Measurements from ENCODE around the gene DMC1. TPM values are rescaled to one million over a fixed set of nuclear protein-coding genes. Genes with fewer than 3 reads are reported as not detected.

DMC1 gene
- polyA plus RNA-seq, 1 of the 3 experiments (the other 2 are of a cell fraction) = not detected

DNA sequence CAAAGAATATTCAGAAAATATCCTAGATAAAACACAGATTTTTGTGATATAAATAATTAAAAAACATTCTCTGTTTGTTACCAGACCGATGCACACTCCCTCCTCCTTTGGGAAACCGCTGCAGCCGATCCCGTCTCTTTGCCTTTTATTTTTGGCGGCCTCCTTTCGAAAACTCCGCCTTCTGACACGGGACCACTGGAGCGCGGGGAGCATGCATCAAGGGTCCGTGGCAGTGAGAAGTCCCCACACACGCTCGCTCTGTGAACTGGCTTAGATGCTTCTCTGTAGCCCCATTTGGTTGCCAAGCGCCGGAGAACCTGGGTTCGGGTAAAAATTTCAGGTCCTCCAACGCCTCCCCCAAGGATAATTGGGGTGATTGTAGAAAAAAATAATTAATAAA lies 80.8 kb downstream of the DMC1 start:
- no peak overlapping the region for H3K4me3 ChIP-seq (ENCODE audit: low read depth in 2 of 2, low read length in 1 of 2)
- no peaks in the 10 kb centered on the region for H3K9me2 ChIP-seq
- peaks cover 6% of the 10 kb centered on the region for H3F3A ChIP-seq (replicated peaks; ENCODE audit: insufficient read depth)
- H3K36me3 ChIP-seq (replicated peaks in 1 of 2; ENCODE audit: control insufficient read depth in 1 of 2, insufficient read depth in 2 of 2, low read length in 1 of 2) = peaks cover 65 to 81% of the 10 kb centered on the region in 2 experiments
- CTCF ChIA-PET = no interaction called here
- WGBS (ENCODE audit: low lambda C conversion rate) = 96% methylated on average over 17 of the region's 17 CpGs
- TF ChIP-seq JUND (IDR thresholded peaks at IDR 0.05) (no peak), RXRA (IDR thresholded peaks at IDR 0.05; ENCODE audit: borderline replicate concordance, low read depth) (no peak), IRF3 (IDR thresholded peaks at IDR 0.05; ENCODE audit: low read depth, low read length) (no peak), ELF1 (IDR thresholded peaks at IDR 0.05) (no peak), GABPA (IDR thresholded peaks at IDR 0.05; ENCODE audit: low read depth) (no peak), FOSL2 (IDR thresholded peaks at IDR 0.05; ENCODE audit: borderline replicate concordance, low read depth) (no peak), USF1 (IDR thresholded peaks at IDR 0.05; ENCODE audit: borderline replicate concordance, low read depth) (no peak), REST (IDR thresholded peaks at IDR 0.05; ENCODE audit: low read depth, low read length) (no peak), RFX5 (IDR thresholded peaks at IDR 0.05; ENCODE audit: low read length) (no peak), MXI1 (IDR thresholded peaks at IDR 0.05; ENCODE audit: low read depth, low read length) (no peak), RAD21 (IDR thresholded peaks at IDR 0.05; ENCODE audit: low read length) (no peak)
- TF ChIP-seq, protein P1, sequence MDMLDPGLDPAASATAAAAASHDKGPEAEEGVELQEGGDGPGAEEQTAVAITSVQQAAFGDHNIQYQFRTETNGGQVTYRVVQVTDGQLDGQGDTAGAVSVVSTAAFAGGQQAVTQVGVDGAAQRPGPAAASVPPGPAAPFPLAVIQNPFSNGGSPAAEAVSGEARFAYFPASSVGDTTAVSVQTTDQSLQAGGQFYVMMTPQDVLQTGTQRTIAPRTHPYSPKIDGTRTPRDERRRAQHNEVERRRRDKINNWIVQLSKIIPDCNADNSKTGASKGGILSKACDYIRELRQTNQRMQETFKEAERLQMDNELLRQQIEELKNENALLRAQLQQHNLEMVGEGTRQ (IDR thresholded peaks at IDR 0.05; ENCODE audit: borderline replicate concordance, low read depth, low read length) = no peak
- H2AFZ ChIP-seq (ENCODE audit: low read depth) = no peak overlapping the region
- no peak overlapping the region for H3K4me2 ChIP-seq
- POLR2A ChIA-PET = no interaction called here
- H4K20me1 ChIP-seq (ENCODE audit: insufficient read depth) = peaks cover 21% of the 10 kb centered on the region
- no peak overlapping the region for H3K9ac ChIP-seq
- no peaks in the 10 kb centered on the region for H3K27me3 ChIP-seq (ENCODE audit: insufficient read depth)
- peaks cover 29% of the 10 kb centered on the region; the same call in 1 of the 2 replicates for H3K79me2 ChIP-seq (ENCODE audit: insufficient read depth)
- H3K4me1 ChIP-seq (ENCODE audit: control insufficient read depth in 1 of 2, insufficient read depth in 2 of 2, low read depth in 1 of 2, low read length in 1 of 2) = peaks cover 0 to 2% of the 10 kb centered on the region in 2 experiments; a peak in 1 of 4 replicates
- H3K9me3 ChIP-seq = no peaks in the 10 kb centered on the region
- no peak for DNase-seq
- no peak overlapping the region for H3K27ac ChIP-seq (ENCODE audit: low read depth in 2 of 2, low read length in 1 of 2)
